IMR-90 (cell line): ENCODE data around the gene CDC40. TPM values are rescaled to one million over a fixed set of nuclear protein-coding genes. Genes with fewer than 3 reads are reported as not detected.

Experiments used
- ATAC-seq: fragments of 200-7000 bp; cut with Tn5 transposase; 2 replicates; pipeline ENCODE4 v1.9.1; 2020; ENCODE audit warnings: low read depth, mild to moderate bottlenecking, moderate library complexity
- BruUV-seq: library from RNA; stranded (reverse); fragments of 400-500 nt; replicated peaks from 2 replicates; lab custom pipeline; 2021; lab: Mats Ljungman, UMichigan
- CTCF ChIA-PET: fragments of 300-600 bp; formaldehyde crosslinking; extraction: SDS; loops from one replicate; lab custom pipeline; 2021; ENCODE audit warnings: antibody characterized with exemption; lab: Yijun Ruan, JAX
- POLR2A ChIA-PET: fragments of 300-600 bp; sonication (Branson Sonifier 250); formaldehyde crosslinking; loops from one replicate; lab custom pipeline; 2022; ENCODE audit warnings: antibody characterized with exemption; ENCODE audit not compliant: unreplicated experiment; lab: Charles Lee
- DNase-seq: peaks from one replicate; pipeline ENCODE4 v3.0.0; 2013
- H2AFZ ChIP-seq: replicated peaks from 2 replicates; pipeline ENCODE3; 2013; ENCODE audit warnings: low read length, mild to moderate bottlenecking; ENCODE audit not compliant: poor library complexity
- H2AK5ac ChIP-seq: 2 replicates; pipeline ENCODE4 v1.6.1; 2013; ENCODE audit warnings: low read depth, low read length, inconsistent platforms
- H2AK9ac ChIP-seq: replicated peaks from 2 replicates; pipeline ENCODE3; 2013; ENCODE audit warnings: mild to moderate bottlenecking, low read depth, low read length, moderate library complexity; ENCODE audit not compliant: poor library complexity
- H2BK120ac ChIP-seq: 2 replicates; pipeline ENCODE4 v1.6.1; 2013; ENCODE audit warnings: low read depth, low read length, inconsistent platforms
- H2BK15ac ChIP-seq: 3 replicates; pipeline ENCODE4 v1.6.1; 2013; ENCODE audit warnings: low read depth, low read length, inconsistent platforms
- H2BK20ac ChIP-seq: 2 replicates; pipeline ENCODE4 v1.6.1; 2013; ENCODE audit warnings: low read depth, mild to moderate bottlenecking, inconsistent platforms, low read length, moderate library complexity
- H2BK5ac ChIP-seq: 2 replicates; pipeline ENCODE4 v1.6.1; 2013; ENCODE audit warnings: mild to moderate bottlenecking, low read depth, low read length, inconsistent platforms; ENCODE audit not compliant: poor library complexity, severe bottlenecking
- H3K14ac ChIP-seq: replicated peaks from 2 replicates; pipeline ENCODE4 v1.6.1; 2013; ENCODE audit warnings: low read depth, low read length, inconsistent platforms
- H3K18ac ChIP-seq: 2 replicates; pipeline ENCODE4 v1.6.1; 2013; ENCODE audit warnings: low read depth, low read length, control low read depth
- H3K23ac ChIP-seq: 2 replicates; pipeline ENCODE4 v1.6.1; 2013; ENCODE audit warnings: low read depth, low read length, inconsistent platforms
- H3K27ac ChIP-seq: 2 replicates; pipeline ENCODE4 v1.5.1; 2013; ENCODE audit warnings: mild to moderate bottlenecking, control low read depth, low read length; ENCODE audit not compliant: insufficient read depth
- H3K27me3 ChIP-seq: 2 replicates; pipeline ENCODE4 v1.6.1; 2013; ENCODE audit warnings: low read length; ENCODE audit not compliant: control insufficient read depth, insufficient read depth
- H3K36me3 ChIP-seq: 2 replicates; pipeline ENCODE4 v1.6.1; 2013; ENCODE audit warnings: low read length, mixed read lengths; ENCODE audit not compliant: control insufficient read depth, insufficient read depth
- H3K4ac ChIP-seq: 2 replicates; pipeline ENCODE4 v1.6.1; 2013; ENCODE audit warnings: low read depth, low read length, inconsistent platforms
- H3K4me1 ChIP-seq: 2 replicates; pipeline ENCODE4 v1.6.1; 2013; ENCODE audit warnings: low read length, mixed read lengths; ENCODE audit not compliant: control insufficient read depth, insufficient read depth
- H3K4me2 ChIP-seq: 2 replicates; pipeline ENCODE4 v1.6.1; 2013; ENCODE audit warnings: low read depth, mild to moderate bottlenecking, control low read depth, low read length, moderate library complexity
- H3K4me3 ChIP-seq: 2 replicates; pipeline ENCODE4 v1.5.1; 2013; ENCODE audit warnings: low read depth, mild to moderate bottlenecking, control low read depth, low read length, moderate library complexity; ENCODE audit not compliant: insufficient read depth
- H3K56ac ChIP-seq: 2 replicates; pipeline ENCODE4 v1.6.1; 2013; ENCODE audit warnings: low read length, inconsistent platforms; ENCODE audit not compliant: insufficient read depth; ENCODE audit errors: extremely low read depth
- H3K79me1 ChIP-seq, 2 experiments: 2 replicates each; pipeline ENCODE4 v1.6.1; 2013; ENCODE audit warnings: low read length in 2 of 2, inconsistent platforms in 1 of 2, low read depth in 1 of 2
- H3K9ac ChIP-seq: 2 replicates; pipeline ENCODE4 v1.6.1; 2013; ENCODE audit warnings: low read depth, low read length, control low read depth
- H3K9me1 ChIP-seq: 2 replicates; pipeline ENCODE4 v1.6.1; 2013; ENCODE audit warnings: low read length, inconsistent platforms; ENCODE audit not compliant: insufficient read depth
- H3K9me3 ChIP-seq: 2 replicates; pipeline ENCODE4 v1.6.1; 2013; ENCODE audit warnings: low read length; ENCODE audit not compliant: control insufficient read depth, insufficient read depth
- H4K20me1 ChIP-seq: 2 replicates; pipeline ENCODE4 v1.6.1; 2013; ENCODE audit warnings: low read length, inconsistent platforms; ENCODE audit not compliant: insufficient read depth
- H4K5ac ChIP-seq: 2 replicates; pipeline ENCODE4 v1.6.1; 2013; ENCODE audit warnings: mild to moderate bottlenecking, low read depth, low read length, control low read depth
- H4K8ac ChIP-seq, 2 experiments: 2 replicates each; pipeline ENCODE4 v1.6.1; 2013; ENCODE audit warnings: low read depth in 2 of 2, low read length in 2 of 2, control low read depth in 1 of 2, inconsistent platforms in 1 of 2
- H4K91ac ChIP-seq: 2 replicates; pipeline ENCODE4 v1.6.1; 2013; ENCODE audit warnings: low read depth, low read length, inconsistent platforms; ENCODE audit not compliant: insufficient read depth
- FOS ChIP-seq: fragments of 150-350 bp; IDR thresholded peaks from 2 replicates; pipeline ENCODE4 v1.6.1; 2016; ENCODE audit warnings: low read depth, low read length
- MAFK ChIP-seq: IDR thresholded peaks from 2 replicates; pipeline ENCODE4 v1.6.1; 2012; ENCODE audit warnings: low read depth, low read length, improper control_type of control experiment
- RAD21 ChIP-seq: IDR thresholded peaks from 2 replicates; pipeline ENCODE4 v1.6.1; 2012; ENCODE audit warnings: low read length, improper control_type of control experiment
- RCOR1 ChIP-seq: IDR thresholded peaks from 2 replicates; pipeline ENCODE4 v1.6.1; 2012; ENCODE audit warnings: mild to moderate bottlenecking, low read length, improper control_type of control experiment; ENCODE audit not compliant: insufficient replicate concordance
- WGBS, 2 experiments: methylation state at CpG; one replicate each; pipeline versions ENCODE4 v1.1.5 to v1.1.7; 2013; ENCODE audit warnings: missing lambda C conversion rate in 2 of 2; ENCODE audit not compliant: insufficient read length in 1 of 2; ENCODE audit errors: extremely low coverage in 2 of 2; 5-methylcytosine and 5-hydroxymethylcytosine counted together
- dilution Hi-C: fragments of 300-500 bp; cut with HindIII; formaldehyde crosslinking; loops from one replicate; pipeline ENCODE4 v1.14.3; 2018; ENCODE audit warnings: low sequenced_read_pairs; ENCODE audit not compliant: unreplicated experiment
- in situ Hi-C: fragments of 300-500 bp; cut with MboI; formaldehyde crosslinking; loops from 3 replicates; pipeline ENCODE4 v1.14.3; 2019; ENCODE audit warnings: low sequenced_read_pairs, inconsistent platforms, mixed read lengths
- intact Hi-C: fragments of 100-400 bp; cut with micrococcal nuclease; formaldehyde crosslinking; loops from 2 replicates; pipeline ENCODE4 v1.10.0; 2022
- polyA plus RNA-seq, 3 experiments: library from polyadenylated mRNA; depleted of rRNA; stranded (reverse); fragments of >200 nt; gene quantifications; 2 replicates each; pipeline ENCODE4 v1.2.3, GENCODE V29; 2012; ENCODE audit warnings: low replicate concordance in 1 of 3
- total RNA-seq: library from RNA; depleted of rRNA; stranded (reverse); fragments of >200 nt; gene quantifications from 2 replicates; pipeline ENCODE4 v1.2.3, GENCODE V29; 2012
- TF ChIP-seq, protein P1 (sequence below): fragments of 150-350 bp; IDR thresholded peaks from 2 replicates; pipeline ENCODE4 v1.6.1; 2016; ENCODE audit warnings: low read depth, mild to moderate bottlenecking, low read length, moderate library complexity, borderline replicate concordance

The CDC40 gene
- total and polyA plus RNA-seq, 2 of the 4 experiments (the other 2 are of a cell fraction) = 7.0 to 16.8 TPM

GRCh38 chr6:110217266-110217665 is 37.0 kb downstream of the CDC40 start:
- no TSS peak for BruUV-seq
- H3K18ac ChIP-seq = no peak overlapping the region
- TF ChIP-seq RAD21 (no peak), MAFK (no peak), RCOR1 (no peak), FOS (no peak)
- TF ChIP-seq, protein P1, sequence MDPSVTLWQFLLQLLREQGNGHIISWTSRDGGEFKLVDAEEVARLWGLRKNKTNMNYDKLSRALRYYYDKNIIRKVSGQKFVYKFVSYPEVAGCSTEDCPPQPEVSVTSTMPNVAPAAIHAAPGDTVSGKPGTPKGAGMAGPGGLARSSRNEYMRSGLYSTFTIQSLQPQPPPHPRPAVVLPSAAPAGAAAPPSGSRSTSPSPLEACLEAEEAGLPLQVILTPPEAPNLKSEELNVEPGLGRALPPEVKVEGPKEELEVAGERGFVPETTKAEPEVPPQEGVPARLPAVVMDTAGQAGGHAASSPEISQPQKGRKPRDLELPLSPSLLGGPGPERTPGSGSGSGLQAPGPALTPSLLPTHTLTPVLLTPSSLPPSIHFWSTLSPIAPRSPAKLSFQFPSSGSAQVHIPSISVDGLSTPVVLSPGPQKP = no peak
- intact Hi-C loops = no loop called here
- H3K9ac ChIP-seq = no peak overlapping the region
- no CpG with 5 or more reads among the region's 2 CpGs for WGBS, 2 experiments
- H3K56ac ChIP-seq = no peak overlapping the region
- H2BK5ac ChIP-seq = no peak overlapping the region
- no peaks in the 10 kb centered on the region for H4K20me1 ChIP-seq
- no peak overlapping the region for H2BK120ac ChIP-seq
- dilution Hi-C loops = no loop called here
- H3K79me1 ChIP-seq = no peaks in the 10 kb centered on the region; a peak in 1 of 4 replicates
- H3K4me1 ChIP-seq = peaks cover 5% of the 10 kb centered on the region
- H2BK20ac ChIP-seq = no peak overlapping the region
- no peak overlapping the region for H2AFZ ChIP-seq
- in situ Hi-C loops = no loop called here
- H3K36me3 ChIP-seq = peaks cover 18% of the 10 kb centered on the region
- no peak overlapping the region for H2BK15ac ChIP-seq
- POLR2A ChIA-PET = no interaction called here
- H4K5ac ChIP-seq = no peak overlapping the region
- no peak overlapping the region for H3K4me3 ChIP-seq
- H3K14ac ChIP-seq = no peak overlapping the region
- H2AK5ac ChIP-seq = no peak overlapping the region
- no peak overlapping the region for H2AK9ac ChIP-seq
- CTCF ChIA-PET = interaction anchor here (0.9 kb wide), 1 partner anchor 10 kb away, joined by 5 read pairs; no protein-coding TSS in a partner anchor
- ATAC-seq (peak; percentile 60), DNase-seq (peak; percentile 43)
- H3K9me1 ChIP-seq = peaks cover 4% of the 10 kb centered on the region; the same call in 1 of the 2 replicates
- H3K4me2 ChIP-seq = no peak overlapping the region
- no peak overlapping the region for H3K23ac ChIP-seq
- no peak overlapping the region for H4K8ac ChIP-seq
- no peak overlapping the region for H3K27ac ChIP-seq
- no peaks in the 10 kb centered on the region for H3K9me3 ChIP-seq
- H4K91ac ChIP-seq = no peak overlapping the region
- H3K4ac ChIP-seq = no peak overlapping the region
- H3K27me3 ChIP-seq = no peaks in the 10 kb centered on the region
